ENCODE results near the gene PRDX2. TPM values are rescaled to one million over a fixed set of nuclear protein-coding genes. Genes with fewer than 3 reads are reported as not detected.
"Not testable (repeated sequence)": the region's sequence is repeated elsewhere in the genome, so short reads cannot be mapped to it uniquely, and the experiment has no call there.

PRDX2 gene
- total RNA-seq, 1 experiment from 2014 or later: 295 TPM

GRCh38 chr19:12799742-12800465, 1.7 kb downstream of the PRDX2 start:
- TF ChIP-seq CTCF (IDR thresholded peaks at IDR 0.05; ENCODE audit: unreplicated experiment): no peak
- H3K4me3 Mint-ChIP-seq (ENCODE audit: unreplicated experiment): peak overlapping the region; percentile 82
- H3K9me3 Mint-ChIP-seq (ENCODE audit: unreplicated experiment): no peaks in the 10 kb centered on the region
- BruUV-seq (replicated peaks): no TSS peak
- peaks cover 39% of the 10 kb centered on the region for H3K36me3 Mint-ChIP-seq (ENCODE audit: insufficient read depth, unreplicated experiment)
- intact Hi-C loops (cut with micrococcal nuclease): loop anchor here (5.0 kb wide), 1 partner anchor 37 kb away; the partner anchor contains the start of gene MAST1
- no peaks in the 10 kb centered on the region for H3K27me3 Mint-ChIP-seq (ENCODE audit: insufficient read depth, unreplicated experiment)
- no peak overlapping the region for H3K27ac Mint-ChIP-seq (ENCODE audit: low read depth, unreplicated experiment)
- ChIA-PET CTCF (interaction anchor here (1.3 to 14.5 kb wide), 4 partner anchors 24 to 50 kb away, joined by 3 to 307 read pairs (median 162); partner anchors contain the start of gene HOOK2), POLR2A (interaction anchor here (0.6 to 4.4 kb wide), 5 partner anchors 8 to 104 kb away, joined by 3 to 54 read pairs (median 7); partner anchors contain the start of genes FBXW9, JUNB and TNPO2)
- peaks cover 19% of the 10 kb centered on the region for H3K4me1 Mint-ChIP-seq (ENCODE audit: insufficient read depth, unreplicated experiment)
- DNase-seq (ENCODE audit: unreplicated experiment): no peak

- ChIA-PET CTCF (interaction anchor here (0.6 to 14.5 kb wide), 8 partner anchors 12 to 85 kb away, joined by 3 to 307 read pairs (median 5); partner anchors contain the start of genes HOOK2 and TRIR), POLR2A (interaction anchor here (0.7 to 8.4 kb wide), 4 partner anchors 21 to 60 kb away, joined by 3 to 410 read pairs (median 4); partner anchors contain the start of genes GET3 and HOOK2)
- H3K27me3 Mint-ChIP-seq (ENCODE audit: insufficient read depth, unreplicated experiment); DNase-seq (ENCODE audit: unreplicated experiment); BruUV-seq (replicated peaks); H3K4me3 Mint-ChIP-seq (ENCODE audit: unreplicated experiment); intact Hi-C loops (cut with micrococcal nuclease); H3K27ac Mint-ChIP-seq (ENCODE audit: low read depth, unreplicated experiment); H3K9me3 Mint-ChIP-seq (ENCODE audit: unreplicated experiment): not testable (repeated sequence)
- peaks cover 24% of the 10 kb centered on the region for H3K4me1 Mint-ChIP-seq (ENCODE audit: insufficient read depth, unreplicated experiment)
- peaks cover 62% of the 10 kb centered on the region for H3K36me3 Mint-ChIP-seq (ENCODE audit: insufficient read depth, unreplicated experiment)
Observed at GRCh38 chr19:12797607-12798006, 4.0 kb downstream of the PRDX2 start.

GRCh38 chr19:12797141-12797587, 4.4 kb downstream of the PRDX2 start:
- ChIA-PET CTCF (interaction anchor here (0.5 to 14.5 kb wide), 13 partner anchors 8 to 121 kb away, joined by 3 to 307 read pairs (median 6); partner anchors contain the start of genes GCDH and HOOK2), POLR2A (interaction anchor here (0.7 to 8.4 kb wide), 5 partner anchors 9 to 60 kb away, joined by 4 to 410 read pairs (median 6); partner anchors contain the start of genes GET3, HOOK2 and RNASEH2A)
- H3K4me3 Mint-ChIP-seq (ENCODE audit: unreplicated experiment): no peak overlapping the region
- TF ChIP-seq CTCF (IDR thresholded peaks at IDR 0.05; ENCODE audit: unreplicated experiment): no peak
- H3K27ac Mint-ChIP-seq (ENCODE audit: low read depth, unreplicated experiment): no peak overlapping the region
- peaks cover 66% of the 10 kb centered on the region for H3K36me3 Mint-ChIP-seq (ENCODE audit: insufficient read depth, unreplicated experiment)
- peaks cover 20% of the 10 kb centered on the region for H3K4me1 Mint-ChIP-seq (ENCODE audit: insufficient read depth, unreplicated experiment)
- no peak for DNase-seq (ENCODE audit: unreplicated experiment)
- no peaks in the 10 kb centered on the region for H3K9me3 Mint-ChIP-seq (ENCODE audit: unreplicated experiment)
- intact Hi-C loops (cut with micrococcal nuclease): no loop called here
- no TSS peak for BruUV-seq (replicated peaks)
- H3K27me3 Mint-ChIP-seq (ENCODE audit: insufficient read depth, unreplicated experiment): no peaks in the 10 kb centered on the region

- intact Hi-C loops (cut with micrococcal nuclease): loop anchor here (1.0 kb wide), 5 partner anchors 19 to 120 kb away; no protein-coding TSS in a partner anchor
- CTCF ChIA-PET: interaction anchor here (0.5 to 14.5 kb wide), 32 partner anchors 9 to 1135 kb away, joined by 3 to 307 read pairs (median 4); partner anchors contain the start of genes DNASE2, GCDH, HOOK2 and MAN2B1
- no TSS peak for BruUV-seq (replicated peaks)
- H3K36me3 Mint-ChIP-seq (ENCODE audit: insufficient read depth, unreplicated experiment): peaks cover 74% of the 10 kb centered on the region
- peak; percentile 94 for TF ChIP-seq CTCF (IDR thresholded peaks at IDR 0.05; ENCODE audit: unreplicated experiment)
- peak overlapping the region; percentile 84 for H3K27ac Mint-ChIP-seq (ENCODE audit: low read depth, unreplicated experiment)
- peak; percentile 87 for DNase-seq (ENCODE audit: unreplicated experiment)
- H3K4me3 Mint-ChIP-seq (ENCODE audit: unreplicated experiment): peak overlapping the region; percentile 35
- no peaks in the 10 kb centered on the region for H3K9me3 Mint-ChIP-seq (ENCODE audit: unreplicated experiment)
- H3K27me3 Mint-ChIP-seq (ENCODE audit: insufficient read depth, unreplicated experiment): no peaks in the 10 kb centered on the region
- H3K4me1 Mint-ChIP-seq (ENCODE audit: insufficient read depth, unreplicated experiment): peaks cover 18% of the 10 kb centered on the region
- POLR2A ChIA-PET: interaction anchor here (0.9 to 8.4 kb wide), 14 partner anchors 10 to 115 kb away, joined by 3 to 410 read pairs (median 5); partner anchors contain the start of genes DHPS, GET3, HOOK2 and RNASEH2A
Observed at GRCh38 chr19:12796146-12797071, 5.2 kb downstream of the PRDX2 start.
